DLD1 (cell line): Measurements from ENCODE around the gene HSDL1.

Experiments used
- in situ Hi-C: cut with HindIII; loops from 2 replicates; pipeline ENCODE4 v1.10.0; 2017; ENCODE audit warnings: low sequenced_read_pairs

Gene HSDL1

DNA sequence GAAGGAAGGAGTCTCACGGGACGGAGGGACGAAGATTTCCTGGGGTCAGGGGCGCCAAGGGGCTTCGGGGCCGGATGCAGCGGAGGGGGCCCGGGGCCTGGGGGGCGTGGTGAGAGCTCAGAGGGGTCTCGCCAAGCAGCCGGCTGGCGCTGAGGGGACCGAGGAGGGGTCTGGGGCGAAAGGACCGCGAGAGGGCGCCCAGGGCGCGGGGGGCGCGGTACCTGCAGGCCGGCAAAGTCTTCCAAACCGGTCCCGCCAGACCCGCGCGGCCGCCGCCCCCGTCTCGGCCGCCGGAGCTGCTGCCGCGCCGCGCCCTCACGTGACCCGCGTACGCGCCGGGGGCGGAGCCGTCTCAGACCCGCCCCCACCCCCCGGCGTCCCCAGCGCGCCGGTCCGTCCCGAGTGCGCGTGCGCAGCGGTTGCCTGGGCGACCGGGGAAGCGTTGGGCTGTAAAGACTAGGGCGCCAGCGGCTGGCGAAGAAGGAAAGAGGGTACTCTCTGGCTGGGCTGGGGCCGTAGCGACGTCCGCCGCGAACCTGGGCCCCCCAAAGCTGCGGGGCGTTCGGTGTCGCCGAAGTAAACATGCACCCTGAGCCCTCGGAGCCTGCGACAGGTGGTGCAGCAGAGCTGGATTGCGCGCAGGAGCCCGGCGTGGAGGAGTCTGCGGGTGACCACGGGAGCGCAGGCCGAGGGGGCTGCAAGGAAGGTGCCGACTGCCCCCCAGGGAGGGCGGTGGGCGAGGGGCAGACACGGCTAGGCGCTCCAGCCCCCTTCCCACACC is at the start of gene HSDL1, which contains the start of gene DNAAF1:
Gene HSDL1 (minus strand): TSS at position 319 of the 781 bp plus-strand sequence. CDS start 13,856 bp downstream, outside the sequence.
Gene DNAAF1 (plus strand): TSS at position 450 of the 781 bp plus-strand sequence. CDS start 133 bp downstream, at position 583.
- in situ Hi-C loops, result no loop called here

DNA sequence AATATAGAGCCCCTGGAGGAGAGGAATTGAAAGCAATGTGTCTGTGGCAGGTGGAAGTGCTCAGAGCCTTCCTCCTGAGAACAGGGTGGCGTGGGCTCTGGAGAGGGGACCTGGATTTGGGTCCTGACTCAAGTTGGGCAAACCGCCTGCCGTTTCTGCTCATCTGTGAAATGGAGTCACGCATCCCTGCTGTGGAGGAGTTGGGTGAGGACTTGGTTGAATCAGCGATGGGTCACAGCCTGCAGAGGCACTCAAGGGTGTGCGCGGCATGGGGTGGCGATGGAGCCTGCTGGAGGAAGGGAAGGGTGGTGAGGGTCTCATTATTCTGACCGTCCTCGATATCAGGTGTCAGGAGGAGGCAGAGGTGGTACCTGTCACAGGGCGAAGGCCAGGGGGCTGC is 49.0 kb upstream of the HSDL1 start:
- in situ Hi-C loops, result no loop called here

DNA sequence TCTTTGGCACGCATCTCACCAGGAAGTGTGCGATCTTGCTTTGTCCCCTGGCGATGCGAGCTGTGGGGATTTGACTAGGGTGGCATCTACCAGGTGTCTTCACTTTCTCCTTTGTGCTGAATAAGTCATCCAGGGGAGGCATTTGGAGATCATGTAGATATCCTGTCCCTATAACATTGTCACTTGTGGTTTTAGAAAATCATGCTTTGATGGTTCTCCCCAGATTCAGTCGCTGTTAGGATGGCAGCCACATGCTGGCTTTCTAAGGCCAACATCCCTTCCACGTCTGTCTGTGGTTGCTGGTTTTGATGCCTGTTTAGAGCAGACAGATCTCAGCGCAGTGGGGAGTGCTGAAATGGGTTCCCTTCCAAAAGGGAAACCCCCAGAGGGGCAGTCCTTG is 48.5 kb upstream of the HSDL1 start:
- in situ Hi-C loops, result no loop called here

DNA sequence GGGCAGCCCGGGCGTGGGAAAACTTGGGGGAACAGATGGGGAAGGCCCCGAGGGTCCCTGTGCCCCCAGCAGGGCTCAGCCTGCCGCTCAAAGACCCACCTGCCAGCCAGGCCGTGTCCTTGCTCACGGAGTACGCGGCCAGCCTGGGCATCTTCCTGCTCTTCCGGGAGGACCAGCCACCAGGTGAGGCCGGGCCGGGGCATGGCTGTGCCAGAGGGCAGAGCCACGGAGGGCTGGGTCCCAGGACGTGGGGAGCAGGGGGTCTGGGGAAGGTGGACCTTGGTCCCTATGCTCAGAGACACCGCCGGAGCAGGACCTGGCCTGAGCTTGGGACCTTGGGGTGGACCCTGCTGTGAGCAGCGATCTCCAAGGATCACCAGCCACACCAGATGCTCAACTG is 46.5 kb upstream of the HSDL1 start:
- in situ Hi-C loops, result no loop called here

DNA sequence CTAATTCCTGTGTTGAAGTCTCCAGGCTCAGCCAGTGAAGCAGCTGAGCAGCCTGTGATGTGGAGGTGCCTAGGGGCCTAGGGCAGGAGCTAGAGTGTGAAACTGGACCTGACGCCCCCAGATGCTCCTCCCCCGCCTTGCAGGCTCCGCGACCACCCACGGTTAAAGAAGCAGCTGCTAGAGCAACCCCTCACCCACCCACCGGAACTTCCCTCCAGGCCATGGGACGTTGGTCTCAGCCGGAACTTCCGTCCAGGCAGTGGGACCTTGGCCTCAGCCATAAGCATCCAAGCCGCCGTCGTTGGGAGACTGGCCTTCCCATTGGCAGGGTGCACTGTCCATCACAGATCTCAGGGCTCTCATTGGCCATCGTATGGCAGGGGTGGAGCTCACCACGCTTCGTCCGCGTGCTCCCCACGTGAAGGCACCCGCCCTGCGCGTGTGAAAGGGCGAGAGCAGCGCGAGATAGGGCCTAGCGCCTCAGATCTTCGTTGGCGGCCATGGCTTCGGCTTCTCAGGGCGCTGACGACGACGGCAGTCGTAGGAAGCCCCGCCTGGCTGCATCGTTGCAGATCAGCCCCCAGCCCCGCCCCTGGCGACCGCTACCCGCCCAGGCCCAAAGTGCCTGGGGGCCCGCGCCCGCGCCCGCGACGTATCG is 45.9 kb upstream of the HSDL1 start, which contains the start of gene ADAD2:
Gene ADAD2 (plus strand): TSS at position 427 of the 658 bp plus-strand sequence. CDS start 74 bp downstream, at position 501.
- in situ Hi-C loops, result no loop called here

DNA sequence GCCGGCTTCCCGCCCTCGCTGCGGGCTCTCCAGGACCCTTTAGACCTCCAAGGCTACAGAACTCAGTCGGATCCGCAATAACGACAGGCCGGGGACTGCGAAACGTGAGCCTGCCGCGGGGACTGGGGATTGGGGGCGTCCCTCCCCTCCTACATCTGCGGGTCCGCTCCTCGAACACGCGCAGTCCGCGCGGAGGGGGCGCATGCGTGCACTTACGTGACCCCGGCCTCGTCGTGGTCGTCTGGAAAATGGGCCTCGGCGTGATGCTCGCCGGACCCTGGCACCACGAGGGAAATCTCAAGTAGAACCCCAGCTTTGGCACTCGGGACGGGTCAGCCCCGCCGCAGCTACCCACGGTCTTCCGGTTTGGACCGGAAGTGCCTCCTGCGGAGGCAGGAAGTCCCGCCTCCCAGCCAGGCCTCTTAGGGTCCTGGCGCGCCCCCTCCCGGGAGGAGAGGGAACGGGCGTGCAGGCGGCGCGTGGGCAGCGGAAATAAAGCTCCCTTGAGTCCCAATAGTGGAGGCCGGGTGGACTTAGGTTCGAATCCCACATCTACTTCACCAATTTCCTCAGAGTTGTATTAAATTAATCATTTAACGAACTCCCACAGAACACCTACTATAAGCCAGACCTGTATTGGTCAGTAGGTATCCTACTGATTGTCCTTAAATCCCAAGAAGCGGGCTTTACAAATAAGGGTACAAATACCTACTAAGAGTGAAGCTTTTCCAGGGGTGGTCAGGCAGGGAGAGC is 41.9 kb upstream of the HSDL1 start, which contains the start of gene TAF1C:
Gene TAF1C (minus strand): TSS at position 373 of the 753 bp plus-strand sequence. CDS start 2,069 bp downstream, outside the sequence.
- in situ Hi-C loops, result no loop called here

DNA sequence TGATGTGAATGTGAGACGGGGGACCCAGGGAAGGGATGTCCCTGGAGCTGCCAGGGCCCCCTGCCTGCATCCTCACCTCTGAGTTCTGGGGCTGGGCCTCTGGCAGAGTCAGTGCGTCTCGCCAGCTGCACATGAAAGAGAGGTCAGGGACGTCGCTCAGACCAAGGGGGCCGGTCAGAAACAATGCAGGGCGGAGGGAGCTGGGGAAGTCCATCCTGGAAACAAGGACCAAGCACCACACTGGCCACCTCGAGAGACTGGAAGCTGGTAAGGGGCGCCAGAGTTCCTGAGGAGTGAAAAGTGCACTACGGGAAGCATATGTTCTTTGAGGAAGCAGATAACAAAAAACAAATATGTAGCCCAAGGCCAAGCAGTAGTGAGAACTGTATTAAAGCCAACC is 39.8 kb upstream of the HSDL1 start:
- in situ Hi-C loops, result no loop called here

DNA sequence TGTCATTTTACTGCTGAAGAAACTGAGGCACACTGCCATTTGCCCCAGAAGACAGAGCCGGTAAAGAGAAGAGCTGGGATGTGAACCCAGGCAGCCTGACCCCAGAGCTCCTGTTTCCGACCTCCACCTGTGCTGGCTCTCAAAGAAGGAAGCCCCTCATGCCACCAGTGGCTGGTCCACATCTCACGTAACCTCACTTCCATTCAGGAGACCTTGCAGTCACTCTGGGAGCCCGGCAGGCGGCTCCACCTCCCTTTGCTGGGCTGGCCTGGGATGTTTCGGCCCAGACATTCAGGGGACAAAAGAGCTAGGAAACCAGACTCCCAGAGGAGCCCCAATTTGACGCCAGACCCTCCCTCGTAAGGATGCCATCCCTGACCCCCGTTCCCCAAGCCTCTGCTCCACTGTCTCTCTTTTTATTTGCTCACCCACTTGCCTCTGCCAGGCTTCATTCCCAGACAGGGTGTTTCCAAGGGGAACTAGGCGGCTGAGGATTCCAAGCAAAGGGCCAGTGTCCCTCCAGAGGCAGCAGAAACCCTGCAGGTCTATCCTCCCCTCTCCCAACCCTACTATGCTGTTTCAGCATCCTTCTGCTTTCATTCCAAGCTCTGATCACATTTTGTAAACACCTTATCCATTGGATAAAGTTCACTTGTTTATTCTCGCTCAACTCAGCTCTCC is 39.1 kb upstream of the HSDL1 start:
- in situ Hi-C loops, result no loop called here

DNA sequence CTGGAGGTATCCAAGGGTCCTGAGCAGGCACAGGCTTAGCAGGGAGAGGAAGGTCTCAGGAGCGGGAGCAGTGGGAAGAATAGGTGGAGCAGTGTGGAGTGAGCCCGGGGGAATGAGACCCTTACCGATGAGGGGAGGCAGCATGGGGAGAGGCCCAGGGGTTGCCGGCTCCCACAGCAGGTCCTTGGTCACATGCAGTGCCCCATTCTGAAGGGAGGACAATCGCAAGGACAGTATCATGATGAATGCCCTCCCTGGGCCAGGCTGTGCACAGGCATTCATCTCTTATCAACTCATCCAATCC is 38.5 kb upstream of the HSDL1 start:
- in situ Hi-C loops, result no loop called here

DNA sequence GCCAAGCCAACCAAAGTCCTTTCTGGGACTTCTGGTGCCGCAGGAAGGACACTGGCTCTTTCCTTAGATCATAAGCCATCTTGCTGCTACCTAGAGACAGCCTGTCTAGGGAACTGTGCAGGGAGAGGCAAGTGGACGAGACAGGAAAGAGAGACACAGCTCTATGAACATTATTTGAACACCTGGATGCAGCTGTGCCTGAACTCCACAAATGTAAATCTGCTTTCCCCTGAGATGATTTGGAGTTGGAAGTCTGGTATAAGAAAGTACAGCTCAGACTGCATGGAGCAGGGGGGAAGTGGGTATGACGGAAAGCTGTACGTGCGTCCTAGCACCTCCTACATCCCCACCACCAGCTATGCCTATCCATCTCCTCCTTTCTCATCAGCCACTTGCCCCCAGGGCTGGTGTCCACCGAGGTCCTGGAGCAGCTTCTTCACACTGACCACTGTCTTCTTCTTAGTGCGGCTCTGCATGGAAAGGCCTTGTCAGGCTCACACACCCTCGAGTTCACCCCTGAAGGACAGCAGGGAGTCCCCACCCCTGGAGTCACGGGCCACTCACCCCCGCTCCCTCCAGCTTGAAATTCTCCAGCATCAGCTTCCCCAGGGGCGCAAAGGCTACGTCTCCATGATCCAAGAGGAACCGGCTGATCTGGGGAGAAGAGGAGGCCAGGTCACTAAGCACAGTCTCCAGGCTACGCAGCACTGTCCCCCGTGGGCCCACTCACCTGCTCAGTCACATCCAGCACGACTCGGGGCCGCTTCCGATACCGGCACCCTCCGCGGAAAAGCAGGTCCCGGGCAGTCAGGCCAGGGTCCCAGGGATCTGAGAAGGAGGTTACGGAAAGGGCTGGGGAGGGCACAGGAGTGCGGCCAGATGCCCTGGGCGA is 37.9 kb upstream of the HSDL1 start:
- in situ Hi-C loops, result no loop called here

DNA sequence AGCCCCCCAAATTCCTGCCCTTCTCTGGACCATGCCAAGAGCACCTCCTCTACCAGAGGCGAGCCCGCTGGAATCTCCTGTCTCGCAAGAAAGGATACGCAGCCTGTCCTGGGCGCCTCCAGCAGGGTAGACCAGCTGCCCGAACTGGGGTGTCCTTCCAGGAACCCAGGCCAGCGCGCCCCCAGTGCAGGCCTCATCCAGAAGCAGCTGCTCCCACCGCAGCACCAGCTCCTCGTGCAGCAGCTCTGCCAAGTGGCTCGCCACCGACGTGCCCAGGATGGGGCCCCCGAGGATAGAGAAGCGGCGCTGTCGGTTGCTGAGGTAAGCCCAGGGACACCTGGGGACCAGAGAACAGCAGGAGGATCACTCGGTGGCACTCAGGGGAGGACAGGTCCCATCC is 37.1 kb upstream of the HSDL1 start:
- in situ Hi-C loops, result no loop called here

DNA sequence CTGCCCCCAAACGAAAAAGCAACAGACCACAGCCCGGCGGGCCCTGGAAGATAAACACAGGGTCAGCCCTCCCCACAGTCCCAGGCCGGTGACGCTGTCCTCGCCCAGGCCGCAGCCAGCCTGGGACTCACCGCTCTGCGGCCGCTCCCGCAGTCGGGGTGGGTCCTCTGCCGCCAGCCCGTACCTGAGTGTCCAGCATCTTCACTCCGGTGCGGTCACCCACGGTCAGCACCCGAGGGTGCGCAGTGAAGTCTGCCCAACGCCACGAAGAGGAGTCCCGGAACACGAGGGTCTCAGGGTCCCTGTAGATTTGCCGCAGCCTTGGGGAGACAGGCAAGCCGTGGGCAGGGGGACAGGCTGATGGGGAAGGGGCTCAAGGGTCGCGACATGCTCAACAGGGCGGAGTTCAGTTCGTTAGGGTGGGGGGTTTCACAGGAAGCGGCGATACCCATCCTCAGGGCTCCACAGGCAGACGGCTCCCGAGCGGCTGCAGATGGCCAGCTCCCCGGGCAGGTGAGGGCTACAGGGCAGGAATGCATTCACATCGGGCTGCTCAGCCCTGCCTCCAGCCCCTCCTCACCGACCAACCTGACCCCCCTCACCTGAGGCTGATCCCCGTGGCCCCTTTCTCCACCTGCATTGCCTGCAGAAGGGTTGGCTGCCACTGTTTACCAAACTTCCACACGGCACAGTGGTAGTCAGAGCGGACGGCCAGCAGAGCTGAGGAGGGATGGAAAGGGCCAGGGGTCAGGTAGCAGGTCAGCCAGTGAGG is 36.4 kb upstream of the HSDL1 start:
- in situ Hi-C loops, result no loop called here

DNA sequence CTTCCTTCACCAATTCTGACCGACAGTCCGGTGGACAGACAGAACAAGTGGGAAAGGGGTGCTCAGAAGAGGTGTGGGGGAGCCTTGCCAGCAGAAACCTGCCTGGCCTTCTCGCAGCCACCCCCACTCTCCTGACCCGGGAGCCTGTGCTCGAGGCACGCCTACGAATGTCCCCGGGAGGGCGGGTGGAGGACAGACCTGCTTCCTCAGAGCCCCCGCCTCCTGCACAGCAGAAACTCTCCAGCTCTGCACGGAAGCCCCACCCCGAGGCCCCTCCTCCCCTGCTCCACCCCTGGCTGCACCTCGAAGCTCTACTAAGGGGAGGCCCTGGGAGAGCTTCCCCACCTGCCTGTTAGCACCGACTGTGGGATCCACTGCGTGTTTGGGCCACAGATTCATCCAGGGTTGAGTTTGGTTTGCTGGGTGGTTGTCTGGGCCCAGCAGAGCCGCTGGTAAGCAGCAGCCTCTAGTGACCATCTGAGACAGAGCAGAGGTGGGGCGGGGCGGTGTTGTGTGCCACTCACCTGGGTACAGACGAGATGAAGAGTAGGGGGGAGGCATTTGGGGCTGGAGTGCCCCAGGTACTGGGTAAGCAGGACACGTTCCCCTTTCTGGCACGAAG is 35.7 kb upstream of the HSDL1 start:
- in situ Hi-C loops, result no loop called here

DNA sequence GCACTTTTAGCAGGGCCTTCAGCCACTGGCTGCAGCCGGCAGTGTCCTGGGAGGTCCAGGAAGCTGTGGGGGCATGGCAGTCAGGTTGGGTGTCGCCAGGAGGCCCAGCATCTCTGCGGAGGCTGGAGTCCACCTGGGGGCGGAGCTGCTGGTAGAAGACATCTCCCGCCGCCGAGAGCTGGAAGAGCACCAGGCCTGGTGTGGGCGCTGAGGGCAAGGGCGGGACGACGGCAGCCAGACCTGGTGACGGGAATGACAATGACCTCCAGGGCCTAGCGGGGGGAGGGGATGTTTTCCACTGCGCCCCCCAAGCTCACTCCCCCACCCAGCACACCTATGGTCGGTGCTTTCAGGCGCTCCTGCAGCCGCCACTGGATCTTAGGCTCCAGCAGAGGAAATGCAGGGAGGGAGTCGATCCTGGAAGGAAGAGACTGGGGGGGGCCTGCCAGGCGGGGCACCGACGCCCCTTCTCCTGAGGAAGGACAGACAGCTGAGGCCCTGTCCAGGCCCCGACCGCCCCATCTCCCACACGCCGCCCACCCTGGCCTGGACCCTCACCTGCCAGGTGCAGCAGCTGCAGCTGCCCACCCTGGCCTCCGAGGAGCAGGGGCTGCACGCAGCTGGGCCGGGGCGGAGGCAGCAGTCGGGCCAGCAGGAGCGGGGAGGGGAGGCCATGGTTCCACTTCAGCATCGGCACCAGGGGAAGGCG is 34.8 kb upstream of the HSDL1 start:
- in situ Hi-C loops, result no loop called here

DNA sequence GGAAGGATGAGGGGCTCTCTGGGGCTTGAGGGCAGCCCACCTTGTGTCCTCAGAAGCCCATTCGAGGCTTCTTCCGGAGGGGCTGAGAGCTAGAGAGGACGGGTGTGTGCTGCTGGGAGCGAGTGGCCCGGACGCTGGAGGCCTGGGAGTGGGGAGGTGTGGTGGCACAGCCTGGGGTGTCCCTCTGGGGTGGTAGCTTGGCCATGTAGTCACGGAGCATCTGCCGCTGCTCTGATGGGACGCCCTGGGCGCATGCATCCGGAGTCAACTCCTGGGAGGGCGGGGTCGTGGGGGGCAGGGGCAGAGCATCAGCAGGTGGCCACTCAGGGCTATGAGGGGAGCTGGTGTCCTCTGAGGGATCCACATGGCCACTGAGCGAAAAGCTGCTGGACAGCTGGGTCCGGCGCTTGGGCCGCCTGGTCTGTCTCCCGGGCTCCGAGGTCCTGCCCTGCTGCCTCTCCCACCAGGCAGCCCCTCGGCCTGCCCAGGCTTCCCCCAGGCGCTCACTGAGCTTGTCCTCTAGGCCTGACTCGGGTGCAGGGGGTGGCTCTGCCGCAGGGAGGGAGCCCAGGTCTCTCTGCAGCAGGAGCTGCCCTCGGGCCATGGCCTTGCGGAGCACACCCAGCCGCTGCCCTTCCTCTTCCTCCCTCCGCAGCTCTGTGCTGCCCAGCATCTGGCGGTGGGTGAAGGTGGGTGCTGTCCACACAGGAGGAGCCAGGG is 34.1 kb upstream of the HSDL1 start:
- in situ Hi-C loops, result no loop called here

DNA sequence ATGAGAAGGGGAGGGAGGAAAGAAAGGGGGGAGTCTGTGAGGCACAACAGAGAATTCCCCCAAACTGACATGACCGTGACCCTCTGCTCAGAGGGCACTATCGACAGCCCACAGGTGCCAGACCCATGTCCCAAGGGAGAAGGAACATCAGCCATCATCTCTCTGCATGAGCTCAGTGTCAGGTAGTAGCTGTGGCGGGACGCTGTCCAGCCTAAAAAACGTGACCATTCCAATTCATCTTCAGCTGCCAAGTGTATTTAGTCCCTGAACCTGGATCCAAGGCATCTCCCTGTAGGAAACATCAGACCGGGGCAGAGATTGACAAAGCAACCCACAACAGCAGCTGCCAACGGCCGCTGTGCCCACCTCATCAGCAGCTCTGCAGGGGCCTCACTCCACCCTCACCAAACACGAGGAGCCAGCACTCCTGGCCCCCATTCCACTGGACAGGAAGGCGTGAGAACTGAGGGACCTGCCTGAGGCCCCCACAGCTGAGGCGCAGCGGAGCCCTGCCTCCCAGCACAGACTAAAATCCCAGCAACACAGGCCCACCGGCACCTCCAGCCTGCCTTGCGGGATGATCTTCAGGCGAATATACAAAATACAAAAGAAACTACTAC is 33.3 kb upstream of the HSDL1 start:
- in situ Hi-C loops, result no loop called here

DNA sequence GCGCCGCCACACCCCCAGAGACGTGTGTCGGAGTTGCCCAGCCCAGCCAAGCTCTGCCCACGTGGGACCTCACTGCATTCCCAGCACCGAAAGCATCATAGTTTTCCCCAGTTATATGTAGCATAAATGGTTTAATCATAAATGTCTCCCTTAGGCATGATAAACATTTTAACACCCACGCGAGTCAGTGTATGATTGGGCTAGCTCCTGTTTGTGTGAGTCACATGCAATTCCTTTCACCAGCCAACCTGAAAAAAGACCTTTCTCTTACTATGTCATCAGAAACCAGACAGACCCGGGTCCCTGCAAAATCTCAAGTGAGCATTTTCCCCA is 32.7 kb upstream of the HSDL1 start:
- in situ Hi-C loops, result no loop called here
